ENCODE results near the gene GABARAPL1.

Gene GABARAPL1

GRCh38 chr12:10249690-10250455 lies 37.2 kb downstream of the GABARAPL1 start:
- 79 to 81% methylated on average over 7 to 8 of the region's 8 CpGs for WGBS, 2 experiments
- H3K27ac ChIP-seq (ENCODE audit: insufficient read depth, low read depth, low read length, poor library complexity, severe bottlenecking): no peak overlapping the region

GRCh38 chr12:10251669-10252068 lies 39.0 kb downstream of the GABARAPL1 start:
- H3K4me1 ChIP-seq (ENCODE audit: control insufficient read depth, insufficient read depth, low read length): no peaks in the 10 kb centered on the region
- H3K9me3 ChIP-seq (ENCODE audit: control insufficient read depth, low read length): no peaks in the 10 kb centered on the region
- H3K36me3 ChIP-seq (ENCODE audit: control insufficient read depth, insufficient read depth, low read length): no peaks in the 10 kb centered on the region
- no peaks in the 10 kb centered on the region for H3K27me3 ChIP-seq (ENCODE audit: control insufficient read depth, insufficient read depth, low read length, poor library complexity, severe bottlenecking)
- H3K27ac ChIP-seq (ENCODE audit: insufficient read depth, low read depth, low read length, poor library complexity, severe bottlenecking): no peak overlapping the region
- no peak overlapping the region for H3K4me3 ChIP-seq (ENCODE audit: insufficient read depth, low read depth, low read length)
- WGBS, 2 experiments: 93 to 97% methylated on average over 4 of the region's 4 CpGs

More at GRCh38 chr12:10249690-10250455, 37.2 kb downstream of the GABARAPL1 start:
- Histone ChIP-seq H3K27me3 (ENCODE audit: control insufficient read depth, insufficient read depth, low read length, poor library complexity, severe bottlenecking) (no peaks in the 10 kb centered on the region), H3K9me3 (ENCODE audit: control insufficient read depth, low read length) (no peaks in the 10 kb centered on the region), H3K4me3 (ENCODE audit: insufficient read depth, low read depth, low read length) (no peak overlapping the region), H3K36me3 (ENCODE audit: control insufficient read depth, insufficient read depth, low read length) (no peaks in the 10 kb centered on the region), H3K4me1 (ENCODE audit: control insufficient read depth, insufficient read depth, low read length) (no peaks in the 10 kb centered on the region)

- Histone ChIP-seq H3K4me1 (ENCODE audit: control insufficient read depth, insufficient read depth, low read length) (no peaks in the 10 kb centered on the region), H3K27ac (ENCODE audit: insufficient read depth, low read depth, low read length, poor library complexity, severe bottlenecking) (no peak overlapping the region), H3K9me3 (ENCODE audit: control insufficient read depth, low read length) (no peaks in the 10 kb centered on the region), H3K4me3 (ENCODE audit: insufficient read depth, low read depth, low read length) (no peak overlapping the region), H3K27me3 (ENCODE audit: control insufficient read depth, insufficient read depth, low read length, poor library complexity, severe bottlenecking) (no peaks in the 10 kb centered on the region), H3K36me3 (ENCODE audit: control insufficient read depth, insufficient read depth, low read length) (no peaks in the 10 kb centered on the region)
- WGBS, 2 experiments: 87 to 97% methylated on average over 3 to 4 of the region's 4 CpGs
Measured at GRCh38 chr12:10252201-10252600, 39.5 kb downstream of the GABARAPL1 start.

GRCh38 chr12:10256064-10256463 lies 43.4 kb downstream of the GABARAPL1 start:
- H3K9me3 ChIP-seq (ENCODE audit: control insufficient read depth, low read length): no peaks in the 10 kb centered on the region
- no peaks in the 10 kb centered on the region for H3K27me3 ChIP-seq (ENCODE audit: control insufficient read depth, insufficient read depth, low read length, poor library complexity, severe bottlenecking)
- no peaks in the 10 kb centered on the region for H3K4me1 ChIP-seq (ENCODE audit: control insufficient read depth, insufficient read depth, low read length)
- H3K4me3 ChIP-seq (ENCODE audit: insufficient read depth, low read depth, low read length): no peak overlapping the region
- H3K36me3 ChIP-seq (ENCODE audit: control insufficient read depth, insufficient read depth, low read length): no peaks in the 10 kb centered on the region
- no peak overlapping the region for H3K27ac ChIP-seq (ENCODE audit: insufficient read depth, low read depth, low read length, poor library complexity, severe bottlenecking)

GRCh38 chr12:10260927-10261326 lies 48.2 kb downstream of the GABARAPL1 start:
- 0% methylated on average over 1 of the region's 1 CpG for WGBS, 2 experiments

GRCh38 chr12:10268037-10268436 lies 55.4 kb downstream of the GABARAPL1 start:
- 90 to 91% methylated on average over 5 of the region's 5 CpGs for WGBS, 2 experiments
- no peaks in the 10 kb centered on the region for H3K9me3 ChIP-seq (ENCODE audit: control insufficient read depth, low read length)

More at GRCh38 chr12:10260927-10261326, 48.2 kb downstream of the GABARAPL1 start:
- Histone ChIP-seq H3K36me3 (ENCODE audit: control insufficient read depth, insufficient read depth, low read length) (no peaks in the 10 kb centered on the region), H3K27ac (ENCODE audit: insufficient read depth, low read depth, low read length, poor library complexity, severe bottlenecking) (no peak overlapping the region), H3K4me1 (ENCODE audit: control insufficient read depth, insufficient read depth, low read length) (no peaks in the 10 kb centered on the region), H3K27me3 (ENCODE audit: control insufficient read depth, insufficient read depth, low read length, poor library complexity, severe bottlenecking) (no peaks in the 10 kb centered on the region), H3K9me3 (ENCODE audit: control insufficient read depth, low read length) (no peaks in the 10 kb centered on the region), H3K4me3 (ENCODE audit: insufficient read depth, low read depth, low read length) (no peak overlapping the region)

GRCh38 chr12:10272467-10272866 lies 59.8 kb downstream of the GABARAPL1 start:
- H3K4me3 ChIP-seq (ENCODE audit: insufficient read depth, low read depth, low read length): no peak overlapping the region
- no peaks in the 10 kb centered on the region for H3K4me1 ChIP-seq (ENCODE audit: control insufficient read depth, insufficient read depth, low read length)
- 95 to 98% methylated on average over 2 of the region's 2 CpGs for WGBS, 2 experiments
- H3K36me3 ChIP-seq (ENCODE audit: control insufficient read depth, insufficient read depth, low read length): no peaks in the 10 kb centered on the region
- H3K27me3 ChIP-seq (ENCODE audit: control insufficient read depth, insufficient read depth, low read length, poor library complexity, severe bottlenecking): no peaks in the 10 kb centered on the region
- no peak overlapping the region for H3K27ac ChIP-seq (ENCODE audit: insufficient read depth, low read depth, low read length, poor library complexity, severe bottlenecking)
- no peaks in the 10 kb centered on the region for H3K9me3 ChIP-seq (ENCODE audit: control insufficient read depth, low read length)

More at GRCh38 chr12:10268037-10268436, 55.4 kb downstream of the GABARAPL1 start:
- no peaks in the 10 kb centered on the region for H3K27me3 ChIP-seq (ENCODE audit: control insufficient read depth, insufficient read depth, low read length, poor library complexity, severe bottlenecking)
- no peak overlapping the region for H3K4me3 ChIP-seq (ENCODE audit: insufficient read depth, low read depth, low read length)
- H3K4me1 ChIP-seq (ENCODE audit: control insufficient read depth, insufficient read depth, low read length): no peaks in the 10 kb centered on the region
- no peaks in the 10 kb centered on the region for H3K36me3 ChIP-seq (ENCODE audit: control insufficient read depth, insufficient read depth, low read length)
- no peak overlapping the region for H3K27ac ChIP-seq (ENCODE audit: insufficient read depth, low read depth, low read length, poor library complexity, severe bottlenecking)
